ENCODE data around the gene STPG1. TPM values are rescaled to one million over a fixed set of nuclear protein-coding genes. Genes with fewer than 3 reads are reported as not detected.
"Not testable (repeated sequence)": the region's sequence is repeated elsewhere in the genome, so short reads cannot be mapped to it uniquely, and the experiment has no call there.

Gene STPG1
- total RNA-seq: 10 to 100 TPM; 13.0 to 17.8 TPM

- ATAC-seq (replicated peaks in 1 of 2) (peak; percentile 38 to 56), DNase-seq (peak; percentile 78 to 88)
- Mint-ChIP-seq H3K4me3 (peak within 1 kb of the TSS; percentile 97 to 99), H3K9me3 (no peaks in the 10 kb centered on the region), H3K27me3 (ENCODE audit: low read depth) (no peaks in the 10 kb centered on the region), H3K36me3 (ENCODE audit: insufficient read depth in 2 of 2) (peaks cover 0 to 11% of the 10 kb centered on the region in 2 donors), H3K27ac (peak within 1 kb of the TSS; percentile 79), H3K4me1 (ENCODE audit: low read depth) (peaks cover 63% of the 10 kb centered on the region)
These were observed at the start of gene STPG1 for GRCh38 chr1:24413350-24414163. TSS of gene STPG1 (minus strand) at chr1:24413782. CDS start at chr1:24401388, 12,394 bp downstream.

- DNase-seq: not testable (repeated sequence)
These were observed 48.5 kb upstream of the STPG1 start for GRCh38 chr1:24462128-24462527.

GRCh38 chr1:24459551-24460266 lies 46.1 kb upstream of the STPG1 start:
- H3K9me3 Mint-ChIP-seq: peaks cover 4 to 6% of the 10 kb centered on the region in 2 donors
- peak; percentile 22 to 42 for ATAC-seq (replicated peaks in 1 of 2)
- no peak for DNase-seq
- no peak overlapping the region for H3K4me3 Mint-ChIP-seq
- peaks cover 27% of the 10 kb centered on the region for H3K4me1 Mint-ChIP-seq (ENCODE audit: low read depth)
- no peaks in the 10 kb centered on the region for H3K27me3 Mint-ChIP-seq (ENCODE audit: low read depth)
- H3K36me3 Mint-ChIP-seq (ENCODE audit: insufficient read depth in 2 of 2): peaks cover 26 to 57% of the 10 kb centered on the region in 2 donors
- peak overlapping the region; percentile 47 for H3K27ac Mint-ChIP-seq

More at GRCh38 chr1:24462128-24462527, 48.5 kb upstream of the STPG1 start:
- H3K4me3 Mint-ChIP-seq; H3K27ac Mint-ChIP-seq; ATAC-seq (replicated peaks in 1 of 2); H3K9me3 Mint-ChIP-seq; H3K27me3 Mint-ChIP-seq (ENCODE audit: low read depth): not testable (repeated sequence)
- H3K36me3 Mint-ChIP-seq (ENCODE audit: insufficient read depth in 2 of 2): peaks cover 28 to 59% of the 10 kb centered on the region in 2 donors
- peaks cover 35% of the 10 kb centered on the region for H3K4me1 Mint-ChIP-seq (ENCODE audit: low read depth)

GRCh38 chr1:24457866-24458265 lies 44.3 kb upstream of the STPG1 start:
- Mint-ChIP-seq H3K9me3 (peaks cover 4 to 6% of the 10 kb centered on the region in 2 donors), H3K36me3 (ENCODE audit: insufficient read depth in 2 of 2) (peaks cover 26 to 50% of the 10 kb centered on the region in 2 donors), H3K4me3 (no peak overlapping the region), H3K4me1 (ENCODE audit: low read depth) (peaks cover 24% of the 10 kb centered on the region), H3K27me3 (ENCODE audit: low read depth) (no peaks in the 10 kb centered on the region), H3K27ac (no peak overlapping the region)
- DNase-seq: no peak
- no peak for ATAC-seq (replicated peaks in 1 of 2)

GRCh38 chr1:24455272-24455671 lies 41.7 kb upstream of the STPG1 start:
- Mint-ChIP-seq H3K4me3 (no peak overlapping the region), H3K36me3 (ENCODE audit: insufficient read depth in 2 of 2) (peaks cover 12 to 38% of the 10 kb centered on the region in 2 donors), H3K27ac (no peak overlapping the region), H3K4me1 (ENCODE audit: low read depth) (peaks cover 17% of the 10 kb centered on the region), H3K9me3 (peaks cover 0 to 2% of the 10 kb centered on the region in 2 donors), H3K27me3 (ENCODE audit: low read depth) (no peaks in the 10 kb centered on the region)
- DNase-seq (no peak), ATAC-seq (replicated peaks in 1 of 2) (no peak)

GRCh38 chr1:24454673-24455072 lies 41.1 kb upstream of the STPG1 start:
- Mint-ChIP-seq H3K27ac (peak overlapping the region; percentile 43), H3K4me1 (ENCODE audit: low read depth) (peaks cover 11% of the 10 kb centered on the region), H3K4me3 (no peak overlapping the region), H3K9me3 (no peaks in the 10 kb centered on the region), H3K27me3 (ENCODE audit: low read depth) (no peaks in the 10 kb centered on the region), H3K36me3 (ENCODE audit: insufficient read depth in 2 of 2) (peaks cover 8 to 33% of the 10 kb centered on the region in 2 donors)
- DNase-seq: peak in 1 of 2 donors; percentile 4
- peak in 1 of 2 donors; percentile 72 for ATAC-seq (replicated peaks in 1 of 2)

GRCh38 chr1:24452922-24453485 lies 39.4 kb upstream of the STPG1 start:
- DNase-seq (no peak), ATAC-seq (replicated peaks in 1 of 2) (no peak)
- no peak overlapping the region for H3K27ac Mint-ChIP-seq
- no peaks in the 10 kb centered on the region for H3K27me3 Mint-ChIP-seq (ENCODE audit: low read depth)
- H3K4me1 Mint-ChIP-seq (ENCODE audit: low read depth): peaks cover 12% of the 10 kb centered on the region
- H3K36me3 Mint-ChIP-seq (ENCODE audit: insufficient read depth in 2 of 2): peaks cover 2 to 28% of the 10 kb centered on the region in 2 donors
- H3K4me3 Mint-ChIP-seq: no peak overlapping the region
- H3K9me3 Mint-ChIP-seq: no peaks in the 10 kb centered on the region

- H3K36me3 Mint-ChIP-seq (ENCODE audit: insufficient read depth in 2 of 2): peaks cover 4 to 31% of the 10 kb centered on the region in 2 donors
- H3K4me3 Mint-ChIP-seq: no peak overlapping the region
- no peaks in the 10 kb centered on the region for H3K9me3 Mint-ChIP-seq
- ATAC-seq (replicated peaks in 1 of 2) (no peak), DNase-seq (no peak)
- no peaks in the 10 kb centered on the region for H3K27me3 Mint-ChIP-seq (ENCODE audit: low read depth)
- H3K4me1 Mint-ChIP-seq (ENCODE audit: low read depth): peaks cover 12% of the 10 kb centered on the region
- no peak overlapping the region for H3K27ac Mint-ChIP-seq
These were observed 38.2 kb upstream of the STPG1 start for GRCh38 chr1:24451746-24452145.

- Mint-ChIP-seq H3K9me3 (no peaks in the 10 kb centered on the region), H3K27me3 (ENCODE audit: low read depth) (no peaks in the 10 kb centered on the region), H3K36me3 (ENCODE audit: insufficient read depth in 2 of 2) (peaks cover 8 to 36% of the 10 kb centered on the region in 2 donors), H3K4me1 (ENCODE audit: low read depth) (peaks cover 12% of the 10 kb centered on the region), H3K27ac (no peak overlapping the region), H3K4me3 (no peak overlapping the region)
- ATAC-seq (replicated peaks in 1 of 2): no peak
- DNase-seq: no peak
These were observed 37.3 kb upstream of the STPG1 start for GRCh38 chr1:24450857-24451397.

- Mint-ChIP-seq H3K9me3 (no peaks in the 10 kb centered on the region), H3K4me1 (ENCODE audit: low read depth) (peaks cover 12% of the 10 kb centered on the region), H3K4me3 (no peak overlapping the region), H3K36me3 (ENCODE audit: insufficient read depth in 2 of 2) (peaks cover 10 to 39% of the 10 kb centered on the region in 2 donors), H3K27me3 (ENCODE audit: low read depth) (no peaks in the 10 kb centered on the region), H3K27ac (no peak overlapping the region)
- ATAC-seq (replicated peaks in 1 of 2) (no peak), DNase-seq (no peak)
These were observed 36.7 kb upstream of the STPG1 start for GRCh38 chr1:24450316-24450715.

GRCh38 chr1:24446446-24446845 lies 32.9 kb upstream of the STPG1 start:
- H3K4me1 Mint-ChIP-seq (ENCODE audit: low read depth); H3K9me3 Mint-ChIP-seq; H3K27me3 Mint-ChIP-seq (ENCODE audit: low read depth); ATAC-seq (replicated peaks in 1 of 2); H3K27ac Mint-ChIP-seq; H3K4me3 Mint-ChIP-seq; DNase-seq: not testable (repeated sequence)
- peaks cover 11 to 39% of the 10 kb centered on the region in 2 donors for H3K36me3 Mint-ChIP-seq (ENCODE audit: insufficient read depth in 2 of 2)

GRCh38 chr1:24443241-24443656 lies 29.7 kb upstream of the STPG1 start:
- Mint-ChIP-seq H3K27ac (no peak overlapping the region), H3K4me1 (ENCODE audit: low read depth) (peaks cover 10% of the 10 kb centered on the region), H3K4me3 (no peak overlapping the region), H3K9me3 (no peaks in the 10 kb centered on the region), H3K27me3 (ENCODE audit: low read depth) (no peaks in the 10 kb centered on the region), H3K36me3 (ENCODE audit: insufficient read depth in 2 of 2) (peaks cover 11 to 28% of the 10 kb centered on the region in 2 donors)
- ATAC-seq (replicated peaks in 1 of 2): no peak
- DNase-seq: no peak

GRCh38 chr1:24442764-24443163 lies 29.2 kb upstream of the STPG1 start:
- DNase-seq (no peak), ATAC-seq (replicated peaks in 1 of 2) (no peak)
- Mint-ChIP-seq H3K9me3 (no peaks in the 10 kb centered on the region), H3K27me3 (ENCODE audit: low read depth) (no peaks in the 10 kb centered on the region), H3K36me3 (ENCODE audit: insufficient read depth in 2 of 2) (peaks cover 11 to 26% of the 10 kb centered on the region in 2 donors), H3K27ac (no peak overlapping the region), H3K4me3 (no peak overlapping the region), H3K4me1 (ENCODE audit: low read depth) (peaks cover 11% of the 10 kb centered on the region)
